A549 (cell line): ENCODE data around the gene INSM2.

ENCODE experiments used
- CEBPB ChIP-seq, 2 experiments: fragments of >200 bp in 1 of 2; sonication (Bioruptor Twin) in 1 of 2; formaldehyde crosslinking in 1 of 2; IDR thresholded peaks; 2 replicates each; pipeline ENCODE4 v1.6.1; 2012 to 2016
- CTCF ChIP-seq: fragments of >200 bp; sonication (Bioruptor Twin); formaldehyde crosslinking; IDR thresholded peaks from 3 replicates; pipeline ENCODE4 v1.5.1; 2016
- ELK1 ChIP-seq: fragments of 150-350 bp; IDR thresholded peaks from 2 replicates; pipeline ENCODE4 v1.6.1; 2014; ENCODE audit warnings: low read depth, mild to moderate bottlenecking, low read length
- EP300 ChIP-seq, 2 experiments: fragments of >200 bp; sonication (Bioruptor Twin); formaldehyde crosslinking; IDR thresholded peaks; 2 replicates in 1 of 2; 3 replicates in 1 of 2; pipeline ENCODE4 v1.6.1; 2016 to 2017
- HEYL ChIP-seq: fragments of 250-450 bp; sonication (Bioruptor Pico); IDR thresholded peaks from 2 replicates; pipeline ENCODE4 v1.8.0; 2021; ENCODE audit warnings: mild to moderate bottlenecking, moderate library complexity
- NR3C1 ChIP-seq: fragments of >200 bp; sonication (Bioruptor Twin); formaldehyde crosslinking; IDR thresholded peaks from 3 replicates; pipeline ENCODE4 v1.6.1; 2017
- POLR2A ChIP-seq: IDR thresholded peaks from 2 replicates; pipeline ENCODE4 v1.6.1; 2012; ENCODE audit warnings: mild to moderate bottlenecking, low read length
- RAD21 ChIP-seq, 2 experiments: fragments of >200 bp in 1 of 2; sonication (Bioruptor Twin) in 1 of 2; formaldehyde crosslinking in 1 of 2; IDR thresholded peaks in 1 of 2; conservative IDR thresholded peaks in 1 of 2; 2 replicates in 1 of 2; 3 replicates in 1 of 2; pipeline ENCODE4 v1.6.1; 2012 to 2018; ENCODE audit warnings: inconsistent platforms in 1 of 2

GRCh38 chr14:35535483-35536112 lies 1.6 kb downstream of the INSM2 start:
- TF ChIP-seq CTCF (no peak), POLR2A (no peak), HEYL (no peak), EP300 (IDR thresholded peaks at IDR 0.05) (no peak), CEBPB (IDR thresholded peaks at IDR 0.05) (no peak), RAD21 (conservative IDR thresholded peaks at IDR 0.05 in 1 of 2, IDR thresholded peaks at IDR 0.05 in 1 of 2) (no peak), NR3C1 (no peak), ELK1 (no peak)
